ENCODE measurements around the gene LBHD2. TPM values are rescaled to one million over a fixed set of nuclear protein-coding genes. Genes with fewer than 3 reads are reported as not detected.
A peak's percentile ranks its signal among the peaks of the same experiment; 100 is the strongest.

The LBHD2 gene
- total RNA-seq, 6 donors from 2014 or later: not detected

GRCh38 chr14:103097994-103098957 is 14.3 kb downstream of the LBHD2 start:
- TF ChIP-seq CTCF (IDR thresholded peaks at IDR 0.05) (no peak), POLR2A (IDR thresholded peaks at IDR 0.05) (no peak), EP300 (IDR thresholded peaks at IDR 0.05) (no peak), POLR2AphosphoS5 (IDR thresholded peaks at IDR 0.05) (no peak)
- 76 to 77% methylated on average over 19 to 21 of the region's 31 CpGs for WGBS, 2 donors
- ATAC-seq (ENCODE audit: low FRiP score in 2 of 2) (no peak), DNase-seq (peak in 1 of 2 donors; percentile 76)
- Histone ChIP-seq H3K9me3 (no peaks in the 10 kb centered on the region), H3K27me3 (peaks cover 0 to 19% (median 9%) of the 10 kb centered on the region in 4 donors), H3K27ac (no peak overlapping the region), H3K36me3 (no peaks in the 10 kb centered on the region), H3K4me3 (no peak overlapping the region), H3K4me1 (peaks cover 10 to 26% (median 20%) of the 10 kb centered on the region in 4 donors)

- Histone ChIP-seq H3K36me3 (no peaks in the 10 kb centered on the region), H3K27ac (no peak overlapping the region), H3K4me3 (no peak overlapping the region), H3K4me1 (peaks cover 19 to 34% (median 26%) of the 10 kb centered on the region in 4 donors), H3K27me3 (peaks cover 0 to 27% (median 15%) of the 10 kb centered on the region in 4 donors), H3K9me3 (no peaks in the 10 kb centered on the region)
- TF ChIP-seq POLR2AphosphoS5 (IDR thresholded peaks at IDR 0.05) (no peak), CTCF (IDR thresholded peaks at IDR 0.05) (no peak), POLR2A (IDR thresholded peaks at IDR 0.05) (no peak), EP300 (IDR thresholded peaks at IDR 0.05) (no peak)
- WGBS, 2 donors: 28 to 54% methylated on average over 4 to 12 of the region's 12 CpGs
- peak in 1 of 2 donors; percentile 59 for DNase-seq
- no peak for ATAC-seq (ENCODE audit: low FRiP score in 2 of 2)
Observed at GRCh38 chr14:103099081-103099732, 15.2 kb downstream of the LBHD2 start.

- 29 to 85% methylated on average over 1 to 8 of the region's 8 CpGs for WGBS, 2 donors
Observed at GRCh38 chr14:103099733-103100280, 15.8 kb downstream of the LBHD2 start.

More at GRCh38 chr14:103099733-103100280, 15.8 kb downstream of the LBHD2 start:
- H3K4me1 ChIP-seq: peaks cover 21 to 34% (median 26%) of the 10 kb centered on the region in 4 donors
- TF ChIP-seq EP300 (IDR thresholded peaks at IDR 0.05): no peak
- no peak for TF ChIP-seq POLR2A (IDR thresholded peaks at IDR 0.05)
- no peak for TF ChIP-seq POLR2AphosphoS5 (IDR thresholded peaks at IDR 0.05)
- no peak for TF ChIP-seq CTCF (IDR thresholded peaks at IDR 0.05)
- peaks cover 0 to 33% (median 19%) of the 10 kb centered on the region in 4 donors for H3K27me3 ChIP-seq
- DNase-seq (peak in 1 of 2 donors; percentile 44), ATAC-seq (ENCODE audit: low FRiP score in 2 of 2) (no peak)
- H3K36me3 ChIP-seq: no peaks in the 10 kb centered on the region
- no peak overlapping the region for H3K4me3 ChIP-seq
- no peak overlapping the region for H3K27ac ChIP-seq
- H3K9me3 ChIP-seq: no peaks in the 10 kb centered on the region
